PC-3 (cell line): Measurements from ENCODE around the gene DMD. TPM values are rescaled to one million over a fixed set of nuclear protein-coding genes. Genes with fewer than 3 reads are reported as not detected.

Source experiments
- ATAC-seq: fragments of 200-7000 bp; cut with Tn5 transposase; 2 replicates; pipeline ENCODE4 v1.9.1; 2020; ENCODE audit warnings: mild to moderate bottlenecking, moderate library complexity
- BruUV-seq: library from RNA; stranded (reverse); fragments of 400-500 nt; replicated peaks from 2 replicates; lab custom pipeline; 2021; lab: Mats Ljungman, UMichigan
- CTCF ChIA-PET: fragments of 300-600 bp; sonication (Branson Sonifier 250); formaldehyde crosslinking; loops from one replicate; lab custom pipeline; 2022; ENCODE audit warnings: antibody characterized with exemption; lab: Charles Lee
- POLR2A ChIA-PET: fragments of 300-600 bp; sonication (Branson Sonifier 250); formaldehyde crosslinking; loops from one replicate; lab custom pipeline; 2022; ENCODE audit warnings: antibody characterized with exemption; ENCODE audit not compliant: unreplicated experiment; lab: Charles Lee
- DNase-seq: peaks from one replicate; pipeline ENCODE4 v3.0.0-alpha.2; 2015
- H2AFZ ChIP-seq: fragments of 300-600 bp; sonication (generic); 2 replicates; pipeline ENCODE4 v1.6.0; 2016; ENCODE audit warnings: antibody characterized with exemption, low read length
- H3F3A ChIP-seq: fragments of 300-600 bp; sonication (generic); one replicate; pipeline ENCODE4 v1.6.0; 2017; ENCODE audit warnings: antibody characterized with exemption, low read length, control low read depth, mild to moderate bottlenecking; ENCODE audit not compliant: unreplicated experiment
- H3K27ac ChIP-seq: fragments of 300-600 bp; sonication (generic); 2 replicates; pipeline ENCODE4 v1.5.1; 2016; ENCODE audit warnings: mild to moderate bottlenecking, low read length
- H3K27me3 ChIP-seq: fragments of 300-600 bp; sonication (generic); 2 replicates; pipeline ENCODE4 v1.6.1; 2016; ENCODE audit warnings: low read length, mixed read lengths
- H3K36me3 ChIP-seq: fragments of 300-600 bp; sonication (generic); 2 replicates; pipeline ENCODE4 v1.6.1; 2016; ENCODE audit warnings: low read depth, mixed run types, low read length, mixed read lengths
- H3K4me1 ChIP-seq: fragments of 300-600 bp; sonication (generic); 2 replicates; pipeline ENCODE4 v1.5.1; 2016; ENCODE audit warnings: low read length; ENCODE audit not compliant: insufficient read depth
- H3K4me2 ChIP-seq: fragments of 300-600 bp; sonication (generic); 2 replicates; pipeline ENCODE4 v1.6.0; 2016; ENCODE audit warnings: low read length
- H3K4me3 ChIP-seq: fragments of 300-600 bp; sonication (generic); 2 replicates; pipeline ENCODE4 v1.5.1; 2016; ENCODE audit warnings: mild to moderate bottlenecking, low read length, mixed read lengths
- H3K79me2 ChIP-seq: fragments of 300-600 bp; sonication (generic); 2 replicates; pipeline ENCODE4 v1.6.1; 2017; ENCODE audit warnings: low read length, mixed read lengths
- H3K9ac ChIP-seq: fragments of 300-600 bp; sonication (generic); 2 replicates; pipeline ENCODE4 v1.6.0; 2016; ENCODE audit warnings: mild to moderate bottlenecking, low read length
- H3K9me2 ChIP-seq: fragments of 300-600 bp; sonication (generic); replicated peaks from 2 replicates; pipeline ENCODE4 v1.6.1; 2016; ENCODE audit warnings: mixed run types, low read length, mixed read lengths
- H3K9me3 ChIP-seq: fragments of 300-600 bp; sonication (generic); 2 replicates; pipeline ENCODE4 v1.6.1; 2016; ENCODE audit warnings: low read length, mixed read lengths
- H4K20me1 ChIP-seq: fragments of 300-600 bp; sonication (generic); 2 replicates; pipeline ENCODE4 v1.6.1; 2016; ENCODE audit warnings: low read length, mixed read lengths
- EZH2 ChIP-seq: fragments of 300-600 bp; sonication (generic); IDR thresholded peaks from one replicate; pipeline ENCODE4 v1.6.1; 2017; ENCODE audit warnings: antibody characterized with exemption, mild to moderate bottlenecking, low read length; ENCODE audit not compliant: unreplicated experiment
- EZH2phosphoT487 ChIP-seq: fragments of 300-600 bp; sonication (generic); IDR thresholded peaks from 2 replicates; pipeline ENCODE4 v1.6.1; 2018; ENCODE audit warnings: mild to moderate bottlenecking, antibody characterized with exemption, low read length, borderline replicate concordance
- intact Hi-C: fragments of 100-400 bp; cut with micrococcal nuclease; formaldehyde crosslinking; loops from 2 replicates; pipeline ENCODE4 v1.9.0; 2023
- total RNA-seq: library from RNA; depleted of rRNA; stranded (reverse); fragments of >200 nt; gene quantifications from 2 replicates; pipeline ENCODE4 v1.2.3, GENCODE V29; 2014
- TF ChIP-seq, protein P1 (sequence below): fragments of 300-600 bp; sonication (generic); conservative IDR thresholded peaks from 2 replicates; pipeline ENCODE4 v1.5.1; 2017; ENCODE audit warnings: antibody characterized with exemption, low read depth, mild to moderate bottlenecking, low read length

The DMD gene
- total RNA-seq, 1 experiment from 2014 or later, result not detected

DNA sequence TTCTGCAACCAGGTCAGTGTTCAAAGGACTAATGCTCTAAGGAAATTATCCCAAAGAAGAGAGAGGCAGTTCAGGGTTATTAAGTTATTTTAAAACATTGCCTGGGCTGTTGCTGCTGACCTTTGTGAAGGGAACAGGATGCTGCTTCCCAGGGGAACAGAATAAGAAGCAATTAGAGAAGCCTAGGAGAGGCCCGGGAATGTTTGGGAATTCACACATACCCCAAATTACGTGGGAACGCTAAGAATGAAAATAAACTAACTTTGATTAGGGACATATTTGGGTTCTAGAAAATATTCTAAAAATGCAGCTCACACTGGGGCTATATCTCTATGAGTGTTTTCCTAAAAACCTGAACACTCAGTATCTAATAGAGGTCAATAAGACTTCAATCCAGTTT lies 1896.4 kb downstream of the DMD start:
- no TSS peak for BruUV-seq
- no peak overlapping the region for H3K9ac ChIP-seq
- intact Hi-C loops, result no loop called here
- ChIA-PET CTCF (no interaction called here), POLR2A (no interaction called here)
- no peaks in the 10 kb centered on the region for H3K9me3 ChIP-seq
- H3K9me2 ChIP-seq, result no peaks in the 10 kb centered on the region
- no peak overlapping the region for H3K27ac ChIP-seq
- no peaks in the 10 kb centered on the region for H3F3A ChIP-seq
- no peaks in the 10 kb centered on the region for H3K79me2 ChIP-seq
- H3K27me3 ChIP-seq, result no peaks in the 10 kb centered on the region
- no peaks in the 10 kb centered on the region for H3K4me1 ChIP-seq
- DNase-seq (no peak), ATAC-seq (no peak)
- H3K4me2 ChIP-seq, result no peak overlapping the region
- no peak overlapping the region for H2AFZ ChIP-seq
- H3K36me3 ChIP-seq, result no peaks in the 10 kb centered on the region
- TF ChIP-seq, protein P1, sequence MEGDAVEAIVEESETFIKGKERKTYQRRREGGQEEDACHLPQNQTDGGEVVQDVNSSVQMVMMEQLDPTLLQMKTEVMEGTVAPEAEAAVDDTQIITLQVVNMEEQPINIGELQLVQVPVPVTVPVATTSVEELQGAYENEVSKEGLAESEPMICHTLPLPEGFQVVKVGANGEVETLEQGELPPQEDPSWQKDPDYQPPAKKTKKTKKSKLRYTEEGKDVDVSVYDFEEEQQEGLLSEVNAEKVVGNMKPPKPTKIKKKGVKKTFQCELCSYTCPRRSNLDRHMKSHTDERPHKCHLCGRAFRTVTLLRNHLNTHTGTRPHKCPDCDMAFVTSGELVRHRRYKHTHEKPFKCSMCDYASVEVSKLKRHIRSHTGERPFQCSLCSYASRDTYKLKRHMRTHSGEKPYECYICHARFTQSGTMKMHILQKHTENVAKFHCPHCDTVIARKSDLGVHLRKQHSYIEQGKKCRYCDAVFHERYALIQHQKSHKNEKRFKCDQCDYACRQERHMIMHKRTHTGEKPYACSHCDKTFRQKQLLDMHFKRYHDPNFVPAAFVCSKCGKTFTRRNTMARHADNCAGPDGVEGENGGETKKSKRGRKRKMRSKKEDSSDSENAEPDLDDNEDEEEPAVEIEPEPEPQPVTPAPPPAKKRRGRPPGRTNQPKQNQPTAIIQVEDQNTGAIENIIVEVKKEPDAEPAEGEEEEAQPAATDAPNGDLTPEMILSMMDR, result no peak
- TF ChIP-seq EZH2 (no peak), EZH2phosphoT487 (no peak)
- no peaks in the 10 kb centered on the region for H4K20me1 ChIP-seq
- H3K4me3 ChIP-seq, result no peak overlapping the region

DNA sequence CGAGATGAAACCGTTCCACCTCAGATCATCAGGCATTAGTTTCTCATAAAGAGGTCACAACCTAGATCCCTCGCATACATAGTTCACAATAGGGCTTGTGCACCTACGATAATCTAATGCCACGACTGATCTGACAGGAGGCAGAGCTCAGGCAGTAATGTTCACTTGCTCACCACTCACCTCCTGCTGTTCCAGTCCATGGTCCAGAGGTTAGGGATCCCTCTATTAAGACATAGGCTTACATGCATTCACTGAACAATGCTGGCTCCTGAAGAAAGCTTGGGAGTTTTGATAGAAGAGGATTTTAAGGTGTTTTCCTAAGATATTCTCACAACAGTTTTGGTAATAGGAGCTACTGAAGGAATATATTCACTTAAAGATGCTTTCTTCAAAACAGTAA lies 1903.4 kb downstream of the DMD start:
- Histone ChIP-seq H3K9me2 (no peaks in the 10 kb centered on the region), H4K20me1 (no peaks in the 10 kb centered on the region), H3K36me3 (no peaks in the 10 kb centered on the region), H3K27ac (no peak overlapping the region), H3K9me3 (no peaks in the 10 kb centered on the region), H3K9ac (no peak overlapping the region), H3F3A (no peaks in the 10 kb centered on the region), H2AFZ (no peak overlapping the region), H3K27me3 (no peaks in the 10 kb centered on the region), H3K4me2 (no peak overlapping the region), H3K4me3 (no peak overlapping the region), H3K4me1 (no peaks in the 10 kb centered on the region), H3K79me2 (no peaks in the 10 kb centered on the region)
- ChIA-PET CTCF (no interaction called here), POLR2A (no interaction called here)
- no peak for DNase-seq
- TF ChIP-seq EZH2phosphoT487 (no peak), EZH2 (no peak)
- TF ChIP-seq, protein P1, result no peak
- ATAC-seq, result no peak
- BruUV-seq, result no TSS peak
- intact Hi-C loops, result no loop called here

DNA sequence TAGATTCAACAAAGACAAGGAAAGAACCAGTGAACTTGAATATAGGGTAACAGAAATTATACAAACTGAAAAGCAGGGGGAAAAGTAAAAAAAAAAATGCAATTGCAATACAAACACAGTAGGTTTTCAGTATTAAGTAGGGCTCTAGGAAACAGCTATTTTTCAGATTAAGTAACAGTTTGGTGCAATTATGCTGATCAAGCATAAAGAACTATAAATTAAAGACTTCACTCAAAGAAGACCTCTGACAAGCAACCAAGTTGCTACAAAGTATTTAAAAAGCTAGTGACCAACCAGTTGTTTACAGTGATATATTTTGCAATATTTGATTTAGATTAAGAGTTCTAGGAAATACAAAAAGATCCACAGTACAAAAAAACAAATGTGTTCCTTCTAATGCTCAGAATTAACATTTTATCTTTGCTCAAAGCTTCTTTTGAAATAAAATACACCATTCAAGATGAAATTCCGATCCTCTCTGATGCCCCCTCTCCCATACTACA lies 1908.7 kb downstream of the DMD start:
- CTCF ChIA-PET, result no interaction called here
- no peak for DNase-seq
- H3K4me3 ChIP-seq, result no peak overlapping the region
- no peaks in the 10 kb centered on the region for H3K79me2 ChIP-seq
- intact Hi-C loops, result no loop called here
- no peak overlapping the region for H3K9ac ChIP-seq
- no peaks in the 10 kb centered on the region for H3K27me3 ChIP-seq
- no peaks in the 10 kb centered on the region for H3K36me3 ChIP-seq
- no peaks in the 10 kb centered on the region for H3K9me3 ChIP-seq
- no peaks in the 10 kb centered on the region for H3K9me2 ChIP-seq
- no peak for ATAC-seq
- no peaks in the 10 kb centered on the region for H3K4me1 ChIP-seq
- H3F3A ChIP-seq, result no peaks in the 10 kb centered on the region
- no peak overlapping the region for H3K27ac ChIP-seq
- BruUV-seq, result no TSS peak
- no peak overlapping the region for H3K4me2 ChIP-seq
- no peak for TF ChIP-seq EZH2phosphoT487
- TF ChIP-seq EZH2, result no peak
- TF ChIP-seq, protein P1, result no peak
- POLR2A ChIA-PET, result no interaction called here
- no peaks in the 10 kb centered on the region for H4K20me1 ChIP-seq
- no peak overlapping the region for H2AFZ ChIP-seq
